KMS-11 (cell line): Measurements from ENCODE around the gene CACNG5.

ENCODE experiments used
- H2AFZ ChIP-seq: fragments of 200-600 bp; sonication (generic); 2 replicates; pipeline ENCODE4 v1.6.1; 2016; ENCODE audit warnings: antibody characterized with exemption, mixed run types, low read depth
- H3K27ac ChIP-seq: fragments of 200-600 bp; sonication (generic); 2 replicates; pipeline ENCODE4 v1.6.1; 2016; ENCODE audit warnings: mild to moderate bottlenecking, mixed run types
- H3K27me3 ChIP-seq: fragments of 200-600 bp; sonication (generic); 2 replicates; pipeline ENCODE4 v1.6.1; 2017; ENCODE audit warnings: mild to moderate bottlenecking, low read depth, mixed run types, moderate library complexity; ENCODE audit not compliant: insufficient read depth
- H3K36me3 ChIP-seq: fragments of 200-600 bp; sonication (generic); 2 replicates; pipeline ENCODE4 v1.6.1; 2017; ENCODE audit warnings: mild to moderate bottlenecking, mixed run types; ENCODE audit not compliant: insufficient read depth
- H3K4me1 ChIP-seq: fragments of 200-600 bp; sonication (generic); 2 replicates; pipeline ENCODE4 v1.6.1; 2016; ENCODE audit warnings: mild to moderate bottlenecking, low read depth, mixed run types; ENCODE audit not compliant: poor library complexity, severe bottlenecking
- H3K4me2 ChIP-seq: fragments of 200-600 bp; sonication (generic); 2 replicates; pipeline ENCODE4 v1.7.0; 2016; ENCODE audit warnings: mild to moderate bottlenecking, mixed run types
- H3K4me3 ChIP-seq: fragments of 200-600 bp; sonication (generic); IDR thresholded peaks from 2 replicates; pipeline ENCODE4 v1.6.1; 2017; ENCODE audit warnings: low read depth, low read length, mixed read lengths; ENCODE audit not compliant: insufficient read depth
- H3K79me2 ChIP-seq: fragments of 200-600 bp; sonication (generic); 2 replicates; pipeline ENCODE4 v1.6.1; 2016; ENCODE audit warnings: low read depth, mixed run types; ENCODE audit not compliant: insufficient read depth
- H3K9ac ChIP-seq: fragments of 200-600 bp; sonication (generic); 2 replicates; pipeline ENCODE4 v1.6.1; 2016; ENCODE audit warnings: mild to moderate bottlenecking, mixed run types
- H4K20me1 ChIP-seq: fragments of 200-600 bp; sonication (generic); 2 replicates; pipeline ENCODE4 v1.6.1; 2016; ENCODE audit warnings: mild to moderate bottlenecking, mixed run types; ENCODE audit not compliant: insufficient read depth
- TF ChIP-seq, protein P1 (sequence below): fragments of 200-600 bp; sonication (generic); conservative IDR thresholded peaks from 2 replicates; pipeline ENCODE4 v1.6.1; 2017; ENCODE audit warnings: low read depth, mild to moderate bottlenecking, antibody characterized with exemption, low read length, moderate library complexity, mixed read lengths

The CACNG5 gene, protein sequence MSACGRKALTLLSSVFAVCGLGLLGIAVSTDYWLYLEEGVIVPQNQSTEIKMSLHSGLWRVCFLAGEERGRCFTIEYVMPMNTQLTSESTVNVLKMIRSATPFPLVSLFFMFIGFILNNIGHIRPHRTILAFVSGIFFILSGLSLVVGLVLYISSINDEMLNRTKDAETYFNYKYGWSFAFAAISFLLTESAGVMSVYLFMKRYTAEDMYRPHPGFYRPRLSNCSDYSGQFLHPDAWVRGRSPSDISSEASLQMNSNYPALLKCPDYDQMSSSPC

DNA sequence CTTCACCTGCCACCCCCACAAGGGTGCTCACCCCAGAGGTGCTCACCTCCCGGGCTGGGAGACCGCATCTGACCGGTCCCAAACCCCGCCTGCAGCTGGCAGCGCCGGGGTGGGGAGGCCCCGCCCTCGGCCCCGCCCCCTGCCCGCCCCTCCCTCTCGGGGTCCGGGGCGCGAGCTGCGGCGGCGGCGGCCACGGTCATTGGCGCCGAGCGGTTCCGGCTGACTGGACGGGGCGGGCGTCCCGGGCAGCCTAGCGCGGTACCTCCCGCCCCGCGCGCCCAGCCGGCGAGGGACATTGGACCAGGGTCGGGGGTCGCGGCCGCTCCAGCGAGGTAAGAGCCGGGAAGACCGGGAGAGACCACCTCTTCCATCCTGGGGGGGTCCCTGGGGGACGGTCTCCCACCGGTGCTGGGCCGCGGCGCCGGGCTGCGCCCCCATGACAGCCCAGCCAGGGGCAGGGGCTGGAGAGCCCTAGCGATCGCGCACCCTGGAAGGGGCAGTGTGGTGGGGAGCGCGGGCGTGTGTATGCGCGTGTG, at the start of gene CACNG5:
CACNG5 (plus strand) TSS at position 199 of the 536 bp plus-strand sequence. CDS start 42,216 bp downstream, outside the sequence.
- H3K27ac ChIP-seq = no peak within 1 kb of the TSS
- H3K27me3 ChIP-seq = no peaks in the 10 kb centered on the region
- H3K4me3 ChIP-seq = no peak within 1 kb of the TSS
- TF ChIP-seq, protein P1, sequence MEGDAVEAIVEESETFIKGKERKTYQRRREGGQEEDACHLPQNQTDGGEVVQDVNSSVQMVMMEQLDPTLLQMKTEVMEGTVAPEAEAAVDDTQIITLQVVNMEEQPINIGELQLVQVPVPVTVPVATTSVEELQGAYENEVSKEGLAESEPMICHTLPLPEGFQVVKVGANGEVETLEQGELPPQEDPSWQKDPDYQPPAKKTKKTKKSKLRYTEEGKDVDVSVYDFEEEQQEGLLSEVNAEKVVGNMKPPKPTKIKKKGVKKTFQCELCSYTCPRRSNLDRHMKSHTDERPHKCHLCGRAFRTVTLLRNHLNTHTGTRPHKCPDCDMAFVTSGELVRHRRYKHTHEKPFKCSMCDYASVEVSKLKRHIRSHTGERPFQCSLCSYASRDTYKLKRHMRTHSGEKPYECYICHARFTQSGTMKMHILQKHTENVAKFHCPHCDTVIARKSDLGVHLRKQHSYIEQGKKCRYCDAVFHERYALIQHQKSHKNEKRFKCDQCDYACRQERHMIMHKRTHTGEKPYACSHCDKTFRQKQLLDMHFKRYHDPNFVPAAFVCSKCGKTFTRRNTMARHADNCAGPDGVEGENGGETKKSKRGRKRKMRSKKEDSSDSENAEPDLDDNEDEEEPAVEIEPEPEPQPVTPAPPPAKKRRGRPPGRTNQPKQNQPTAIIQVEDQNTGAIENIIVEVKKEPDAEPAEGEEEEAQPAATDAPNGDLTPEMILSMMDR = no peak
- H3K4me2 ChIP-seq = no peak within 1 kb of the TSS
- H3K9ac ChIP-seq = no peak within 1 kb of the TSS
- no peak within 1 kb of the TSS for H2AFZ ChIP-seq
- H4K20me1 ChIP-seq = no peaks in the 10 kb centered on the region
- H3K79me2 ChIP-seq = no peaks in the 10 kb centered on the region
- no peaks in the 10 kb centered on the region for H3K36me3 ChIP-seq
- H3K4me1 ChIP-seq = no peaks in the 10 kb centered on the region

DNA sequence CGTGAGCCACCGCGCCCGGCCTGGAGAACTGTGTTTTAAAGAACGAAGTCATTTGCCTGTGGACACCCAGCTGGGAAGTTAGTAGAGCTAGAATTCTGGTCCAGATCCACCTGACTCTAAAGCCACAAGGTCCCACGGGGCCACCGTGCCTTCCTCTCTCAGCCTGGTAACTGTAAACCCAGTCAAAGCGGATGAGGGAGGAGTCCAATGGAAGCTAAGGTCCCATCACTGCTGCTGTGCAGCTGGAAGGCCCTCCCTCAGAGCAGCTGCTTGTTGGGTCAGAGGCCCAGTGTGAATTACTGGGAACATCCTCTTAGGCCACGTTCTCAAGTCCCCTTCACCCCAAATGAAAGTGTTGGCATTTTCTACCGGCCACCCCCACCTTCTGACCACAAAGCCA, 48.8 kb upstream of the CACNG5 start:
- H3K9ac ChIP-seq = no peak overlapping the region

DNA sequence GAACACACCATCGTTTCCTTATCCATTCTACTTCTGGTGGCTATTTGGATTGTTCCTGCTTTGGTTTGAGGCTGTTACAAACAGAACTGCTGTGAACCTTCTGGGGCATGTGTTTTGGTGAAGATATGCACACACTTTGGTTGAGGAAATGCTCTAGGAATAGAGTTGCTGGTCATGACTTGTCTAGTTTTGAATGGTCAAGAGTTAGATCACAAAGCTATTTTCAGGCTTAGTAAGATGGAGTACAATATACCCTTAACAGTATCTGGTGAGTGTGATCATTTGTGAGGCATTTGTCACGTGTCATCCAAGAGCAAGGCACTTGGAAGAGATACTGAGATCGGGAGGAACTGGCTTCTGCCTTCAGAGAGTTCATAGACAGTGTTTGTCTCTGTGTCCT, 47.0 kb upstream of the CACNG5 start:
- Histone ChIP-seq H3K27ac (no peak overlapping the region), H2AFZ (no peak overlapping the region), H3K4me3 (no peak overlapping the region), H3K4me1 (no peaks in the 10 kb centered on the region), H4K20me1 (no peaks in the 10 kb centered on the region), H3K27me3 (no peaks in the 10 kb centered on the region), H3K79me2 (no peaks in the 10 kb centered on the region), H3K36me3 (no peaks in the 10 kb centered on the region), H3K9ac (no peak overlapping the region), H3K4me2 (no peak overlapping the region)
- TF ChIP-seq, protein P1 = no peak

More for the DNA sequence above, 48.8 kb upstream of the CACNG5 start:
- Histone ChIP-seq H3K27ac (no peak overlapping the region), H2AFZ (no peak overlapping the region), H3K36me3 (no peaks in the 10 kb centered on the region), H3K4me1 (no peaks in the 10 kb centered on the region), H3K79me2 (no peaks in the 10 kb centered on the region), H3K4me3 (no peak overlapping the region), H3K27me3 (no peaks in the 10 kb centered on the region), H4K20me1 (no peaks in the 10 kb centered on the region), H3K4me2 (no peak overlapping the region)
- TF ChIP-seq, protein P1 = no peak

DNA sequence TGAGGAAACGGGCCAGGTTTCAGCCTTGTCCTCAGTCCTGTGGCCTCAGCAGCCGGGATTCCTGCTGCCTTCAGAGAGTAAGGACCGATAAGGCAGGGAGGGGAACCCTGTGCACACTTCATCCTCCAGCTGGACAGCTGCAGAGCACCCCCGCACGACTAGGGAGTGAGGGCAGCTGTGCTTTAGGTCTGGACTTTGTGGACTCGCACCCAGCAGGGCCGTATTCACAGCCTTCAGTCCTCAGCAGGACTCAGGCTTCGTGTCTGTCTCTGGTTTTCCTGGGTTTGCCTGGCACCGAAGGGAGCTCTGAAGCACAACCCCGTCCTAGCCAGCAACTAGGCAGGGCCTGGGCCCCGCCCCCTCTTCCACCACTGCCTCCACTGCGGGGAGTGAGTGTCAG, 45.8 kb upstream of the CACNG5 start:
- no peak overlapping the region for H3K4me3 ChIP-seq
- no peak overlapping the region for H3K9ac ChIP-seq
- no peak overlapping the region for H3K4me2 ChIP-seq
- TF ChIP-seq, protein P1 = no peak
- H3K27ac ChIP-seq = no peak overlapping the region
- H4K20me1 ChIP-seq = no peaks in the 10 kb centered on the region
- H3K27me3 ChIP-seq = no peaks in the 10 kb centered on the region
- no peaks in the 10 kb centered on the region for H3K79me2 ChIP-seq
- no peak overlapping the region for H2AFZ ChIP-seq
- no peaks in the 10 kb centered on the region for H3K36me3 ChIP-seq
- H3K4me1 ChIP-seq = no peaks in the 10 kb centered on the region
